Activated T-cell treated with anti-CD3 and anti-CD28 coated beads, Interleukin-2, amount 50 U/mL, for 72 hours (primary cell): ENCODE measurements around the gene NRCAM. TPM values are rescaled to one million over a fixed set of nuclear protein-coding genes. Genes with fewer than 3 reads are reported as not detected.

Source experiments
- ATAC-seq, 2 donors: fragments of 150-1000 bp; cut with Tn5 transposase; replicated peaks in 1 of 2; 2 replicates each; pipeline ENCODE4 v1.10.0; 2021; ENCODE audit warnings: moderate library complexity in 2 of 2, mild to moderate bottlenecking in 1 of 2
- DNase-seq, 2 donors: peaks; one replicate each; pipeline ENCODE4 v3.0.0; 2021 to 2022; ENCODE audit warnings: mixed read lengths in 1 of 2
- H3K27ac Mint-ChIP-seq: one replicate; pipeline ENCODE4 v1.8.0; 2022; ENCODE audit warnings: mild to moderate bottlenecking, moderate library complexity, mixed read lengths
- H3K27me3 Mint-ChIP-seq: one replicate; pipeline ENCODE4 v1.8.0; 2022; ENCODE audit warnings: low read depth, mixed read lengths
- H3K36me3 Mint-ChIP-seq, 2 donors: one replicate each; pipeline ENCODE4 v1.8.0; 2022; ENCODE audit warnings: mixed read lengths in 2 of 2, mild to moderate bottlenecking in 1 of 2; ENCODE audit not compliant: insufficient read depth in 2 of 2
- H3K4me1 Mint-ChIP-seq: one replicate; pipeline ENCODE4 v1.8.0; 2022; ENCODE audit warnings: low read depth, mixed read lengths
- H3K4me3 Mint-ChIP-seq, 2 donors: one replicate each; pipeline ENCODE4 v1.8.0; 2022; ENCODE audit warnings: mild to moderate bottlenecking in 2 of 2, mixed read lengths in 2 of 2, moderate library complexity in 2 of 2
- H3K9me3 Mint-ChIP-seq, 2 donors: one replicate each; pipeline ENCODE4 v1.8.0; 2022; ENCODE audit warnings: mixed read lengths in 2 of 2
- total RNA-seq, 2 donors: library from RNA; stranded (reverse); gene quantifications; one replicate each; pipeline ENCODE4 v1.2.3, GENCODE V29; 2022

NRCAM gene
- total RNA-seq, 2 donors from 2014 or later, result 2.5 to 4.1 TPM

GRCh38 chr7:108254259-108254658 is 202.0 kb downstream of the NRCAM start:
- no peak for DNase-seq
- peaks cover 0 to 2% of the 10 kb centered on the region in 2 donors for H3K9me3 Mint-ChIP-seq
- H3K36me3 Mint-ChIP-seq, result peaks cover 0 to 2% of the 10 kb centered on the region in 2 donors
- H3K27ac Mint-ChIP-seq, result no peak overlapping the region
- H3K4me1 Mint-ChIP-seq, result no peaks in the 10 kb centered on the region
- no peaks in the 10 kb centered on the region for H3K27me3 Mint-ChIP-seq
- no peak overlapping the region for H3K4me3 Mint-ChIP-seq
- no peak for ATAC-seq

DNA sequence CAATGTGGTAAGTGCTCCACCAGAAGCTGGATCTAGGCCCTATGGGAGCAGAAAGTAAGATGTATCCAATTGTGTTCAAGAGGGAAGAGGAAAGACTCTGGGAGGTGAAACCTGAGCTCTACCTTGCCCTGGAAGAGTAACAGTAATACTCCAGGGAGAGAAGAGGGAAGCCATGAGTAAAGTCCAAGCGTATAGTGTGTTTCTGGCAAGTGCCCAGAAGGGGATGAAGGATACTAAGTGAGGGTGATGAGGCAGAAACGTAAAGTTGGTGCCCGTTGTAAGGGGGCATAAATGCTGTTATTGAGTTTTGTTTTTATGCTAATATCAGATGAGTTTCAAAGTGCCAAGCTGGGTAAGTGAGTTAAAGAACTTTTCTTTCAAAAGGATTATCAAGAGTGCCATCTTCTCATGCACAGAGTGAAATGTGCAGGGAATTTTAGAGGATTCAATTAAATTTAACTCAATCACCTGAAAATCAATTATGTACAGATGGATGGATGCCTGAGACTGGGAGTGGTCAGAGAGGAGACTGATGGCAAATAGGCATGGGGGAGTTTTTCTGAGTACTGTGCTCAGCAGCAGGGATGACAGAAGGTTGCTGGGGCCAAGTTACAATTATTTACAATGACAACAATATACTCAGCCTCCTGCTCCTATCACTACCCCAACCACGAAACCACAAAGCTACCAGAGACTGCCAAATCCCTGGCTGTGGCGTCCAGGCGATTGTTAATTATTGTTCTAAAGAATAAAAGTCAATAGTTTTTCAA is 202.8 kb downstream of the NRCAM start:
- no peak overlapping the region for H3K27ac Mint-ChIP-seq

GRCh38 chr7:108252177-108252576 is 204.1 kb downstream of the NRCAM start:
- ATAC-seq, result no peak
- peaks cover 0 to 2% of the 10 kb centered on the region in 2 donors for H3K36me3 Mint-ChIP-seq

More for the DNA sequence above, 202.8 kb downstream of the NRCAM start:
- Mint-ChIP-seq H3K9me3 (peaks cover 0 to 1% of the 10 kb centered on the region in 2 donors), H3K4me3 (no peak overlapping the region), H3K36me3 (peaks cover 0 to 2% of the 10 kb centered on the region in 2 donors), H3K27me3 (no peaks in the 10 kb centered on the region), H3K4me1 (no peaks in the 10 kb centered on the region)
- ATAC-seq (no peak), DNase-seq (no peak)

GRCh38 chr7:108251700-108252099 is 204.5 kb downstream of the NRCAM start:
- no peak for DNase-seq
- Mint-ChIP-seq H3K27me3 (no peaks in the 10 kb centered on the region), H3K36me3 (peaks cover 0 to 2% of the 10 kb centered on the region in 2 donors), H3K27ac (no peak overlapping the region), H3K9me3 (no peaks in the 10 kb centered on the region), H3K4me3 (no peak overlapping the region), H3K4me1 (no peaks in the 10 kb centered on the region)
- ATAC-seq, result no peak

More at GRCh38 chr7:108252177-108252576, 204.1 kb downstream of the NRCAM start:
- H3K27me3 Mint-ChIP-seq, result no peaks in the 10 kb centered on the region
- H3K4me3 Mint-ChIP-seq, result no peak overlapping the region
- no peak overlapping the region for H3K27ac Mint-ChIP-seq
- DNase-seq, result no peak
- H3K9me3 Mint-ChIP-seq, result no peaks in the 10 kb centered on the region
- no peaks in the 10 kb centered on the region for H3K4me1 Mint-ChIP-seq

- ATAC-seq (no peak), DNase-seq (no peak)
- H3K27ac Mint-ChIP-seq, result no peak overlapping the region
- H3K9me3 Mint-ChIP-seq, result no peaks in the 10 kb centered on the region
- H3K36me3 Mint-ChIP-seq, result no peaks in the 10 kb centered on the region
- no peaks in the 10 kb centered on the region for H3K4me1 Mint-ChIP-seq
- H3K4me3 Mint-ChIP-seq, result no peak overlapping the region
- H3K27me3 Mint-ChIP-seq, result no peaks in the 10 kb centered on the region
Observed at GRCh38 chr7:108249453-108249852, 206.8 kb downstream of the NRCAM start.

DNA sequence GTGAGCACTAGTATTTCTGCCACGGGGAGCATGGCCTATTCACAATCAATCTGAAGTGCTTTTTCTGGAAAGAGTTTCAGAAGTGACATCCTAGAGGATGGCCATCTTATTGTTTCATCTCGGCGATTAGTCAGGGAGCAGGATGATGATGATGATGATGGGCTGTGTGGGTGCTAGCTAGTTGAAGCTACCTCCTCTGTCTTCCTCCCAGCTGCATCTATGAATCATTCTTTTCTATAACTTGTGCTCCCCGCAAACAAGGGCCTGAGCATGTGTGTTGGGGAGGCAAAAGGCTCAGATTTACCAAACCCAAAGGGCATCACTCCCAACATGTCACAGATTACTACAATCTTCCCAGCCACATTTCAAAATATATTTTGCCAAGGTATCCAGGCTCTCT is 207.4 kb downstream of the NRCAM start:
- no peak overlapping the region for H3K27ac Mint-ChIP-seq
- H3K9me3 Mint-ChIP-seq, result no peaks in the 10 kb centered on the region
- no peaks in the 10 kb centered on the region for H3K36me3 Mint-ChIP-seq
- H3K4me3 Mint-ChIP-seq, result no peak overlapping the region
- no peaks in the 10 kb centered on the region for H3K4me1 Mint-ChIP-seq
- H3K27me3 Mint-ChIP-seq, result no peaks in the 10 kb centered on the region
- DNase-seq, result no peak
- no peak for ATAC-seq

DNA sequence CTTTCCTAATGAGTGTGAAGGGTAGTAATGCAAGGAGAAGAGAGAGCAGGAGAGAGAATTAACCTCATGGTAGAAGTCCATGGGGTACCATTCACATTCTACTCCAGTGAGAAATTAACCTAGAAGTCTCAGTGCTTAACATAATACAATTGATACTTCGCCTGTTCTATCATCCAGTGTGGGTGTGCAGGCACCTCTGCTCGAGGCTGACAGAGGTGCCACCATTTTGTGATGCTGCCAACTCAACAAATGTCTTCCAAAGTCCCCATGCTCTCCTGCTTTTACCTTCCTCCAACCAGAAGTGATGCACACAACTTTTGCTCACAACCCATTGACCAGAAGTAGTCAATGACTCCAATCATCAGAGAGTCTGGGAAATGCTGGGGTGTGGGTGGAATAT is 207.8 kb downstream of the NRCAM start:
- ATAC-seq (no peak), DNase-seq (no peak)
- no peaks in the 10 kb centered on the region for H3K27me3 Mint-ChIP-seq
- no peak overlapping the region for H3K4me3 Mint-ChIP-seq
- no peak overlapping the region for H3K27ac Mint-ChIP-seq
- no peaks in the 10 kb centered on the region for H3K36me3 Mint-ChIP-seq
- H3K9me3 Mint-ChIP-seq, result no peaks in the 10 kb centered on the region
- no peaks in the 10 kb centered on the region for H3K4me1 Mint-ChIP-seq

DNA sequence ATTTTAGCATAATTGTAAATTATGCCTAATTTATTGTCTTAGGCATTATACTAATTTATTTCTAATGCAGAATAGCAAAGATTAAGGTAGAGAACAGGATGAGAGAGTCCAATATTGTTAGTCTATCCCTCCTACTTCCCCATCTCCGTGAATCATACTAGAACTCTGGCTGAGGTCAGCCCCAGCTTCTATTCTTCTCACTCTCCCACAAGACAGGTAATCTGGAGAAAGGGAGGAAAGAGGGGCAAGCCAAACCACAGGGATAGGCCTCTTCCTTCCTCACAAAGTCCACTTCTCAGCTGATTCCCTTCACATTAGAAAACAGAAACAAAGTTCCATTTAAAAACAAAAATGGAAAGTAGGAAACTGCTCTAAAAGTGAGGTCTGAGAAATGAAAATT is 208.6 kb downstream of the NRCAM start:
- Mint-ChIP-seq H3K36me3 (no peaks in the 10 kb centered on the region), H3K27me3 (no peaks in the 10 kb centered on the region), H3K4me1 (no peaks in the 10 kb centered on the region), H3K4me3 (no peak overlapping the region), H3K27ac (no peak overlapping the region), H3K9me3 (no peaks in the 10 kb centered on the region)
- DNase-seq (no peak), ATAC-seq (no peak)

- no peak for DNase-seq
- Mint-ChIP-seq H3K4me3 (no peak overlapping the region), H3K27ac (no peak overlapping the region), H3K36me3 (no peaks in the 10 kb centered on the region), H3K4me1 (no peaks in the 10 kb centered on the region), H3K9me3 (no peaks in the 10 kb centered on the region), H3K27me3 (no peaks in the 10 kb centered on the region)
- peak; percentile 49 to 74 for ATAC-seq
Observed at GRCh38 chr7:108246227-108246837, 209.9 kb downstream of the NRCAM start.

DNA sequence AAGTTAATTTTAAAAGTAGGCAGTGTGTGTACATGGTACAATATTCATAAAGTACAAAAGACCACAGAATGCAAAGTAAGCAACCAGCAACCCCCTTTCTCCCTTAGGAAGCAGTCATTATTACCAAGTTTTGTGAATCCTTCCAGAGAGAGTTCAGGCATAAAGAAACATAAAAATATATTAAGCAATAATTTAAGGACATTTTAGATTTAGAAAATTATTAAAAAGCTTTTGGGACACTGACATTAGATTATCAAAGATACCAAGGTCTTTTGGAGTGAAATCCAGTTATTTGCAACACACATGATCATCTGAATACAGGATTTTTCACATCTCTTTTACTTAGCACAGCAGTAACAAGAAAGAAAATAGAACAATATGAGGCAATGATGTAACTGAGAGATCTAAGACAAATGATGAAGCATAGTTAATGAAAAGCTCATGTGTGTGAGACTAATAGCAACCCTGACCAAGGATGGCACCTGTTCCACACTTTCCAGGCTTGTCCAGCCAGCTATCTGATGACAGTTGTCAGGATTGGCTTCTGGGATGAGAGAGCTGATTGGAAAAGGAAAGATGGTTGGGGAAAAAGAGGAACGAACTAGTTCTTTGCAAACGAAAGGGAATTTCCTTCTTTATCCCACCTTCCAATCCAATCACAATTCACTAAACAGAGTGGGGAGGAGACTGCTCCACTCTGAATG is 210.6 kb downstream of the NRCAM start:
- DNase-seq (no peak), ATAC-seq (no peak)
- Mint-ChIP-seq H3K27ac (no peak overlapping the region), H3K9me3 (no peaks in the 10 kb centered on the region), H3K36me3 (no peaks in the 10 kb centered on the region), H3K4me1 (no peaks in the 10 kb centered on the region), H3K27me3 (no peaks in the 10 kb centered on the region), H3K4me3 (no peak overlapping the region)

GRCh38 chr7:108244110-108244509 is 212.1 kb downstream of the NRCAM start:
- no peak for ATAC-seq
- Mint-ChIP-seq H3K4me1 (no peaks in the 10 kb centered on the region), H3K27me3 (no peaks in the 10 kb centered on the region)

GRCh38 chr7:108239501-108240225 is 216.6 kb downstream of the NRCAM start:
- H3K27ac Mint-ChIP-seq, result no peak overlapping the region
- no peaks in the 10 kb centered on the region for H3K9me3 Mint-ChIP-seq
- ATAC-seq (no peak), DNase-seq (no peak)
- no peaks in the 10 kb centered on the region for H3K27me3 Mint-ChIP-seq
- no peak overlapping the region for H3K4me3 Mint-ChIP-seq
- H3K4me1 Mint-ChIP-seq, result no peaks in the 10 kb centered on the region
- H3K36me3 Mint-ChIP-seq, result no peaks in the 10 kb centered on the region

More at GRCh38 chr7:108244110-108244509, 212.1 kb downstream of the NRCAM start:
- no peak overlapping the region for H3K27ac Mint-ChIP-seq
- no peaks in the 10 kb centered on the region for H3K36me3 Mint-ChIP-seq
- no peak for DNase-seq
- H3K9me3 Mint-ChIP-seq, result no peaks in the 10 kb centered on the region
- no peak overlapping the region for H3K4me3 Mint-ChIP-seq
